ENCODE results near the gene MSANTD2.
A peak's percentile ranks its signal among the peaks of the same experiment; 100 is the strongest.

The MSANTD2 gene

GRCh38 chr11:124835918-124836317 is 35.7 kb upstream of the MSANTD2 start:
- H3K27me3 ChIP-seq (ENCODE audit: low read depth, low read length), result peaks cover 20% of the 10 kb centered on the region
- no peak overlapping the region for H3K27ac ChIP-seq (ENCODE audit: low read length)
- H3K4me1 ChIP-seq (ENCODE audit: low read length), result peaks cover 9% of the 10 kb centered on the region; the same call in 1 of the 2 replicates
- no peaks in the 10 kb centered on the region for H3K9me3 ChIP-seq (ENCODE audit: insufficient read depth, low read length)
- no peaks in the 10 kb centered on the region for H4K20me1 ChIP-seq (ENCODE audit: insufficient read depth, low read length)
- no peak overlapping the region for H3K9ac ChIP-seq (ENCODE audit: low read length)
- no peak for TF ChIP-seq CTCF (IDR thresholded peaks at IDR 0.05; ENCODE audit: low read depth, low read length)
- no peak for TF ChIP-seq EZH2phosphoT487 (IDR thresholded peaks at IDR 0.05; ENCODE audit: low read depth)
- peak overlapping the region; percentile 70; the same call in 1 of the 2 replicates for H3K4me3 ChIP-seq (ENCODE audit: low read length)
- no peaks in the 10 kb centered on the region for H3K36me3 ChIP-seq (replicated peaks; ENCODE audit: low read depth, low read length)
- H3K79me2 ChIP-seq (ENCODE audit: low read length), result no peaks in the 10 kb centered on the region
- H2AFZ ChIP-seq (ENCODE audit: low read depth, low read length), result 0 out of 2 replicates have a peak overlapping the region, but pooled peaks have one; percentile 66
- H3K4me2 ChIP-seq (ENCODE audit: low read length), result peak overlapping the region; percentile 62

- Histone ChIP-seq H3K79me2 (ENCODE audit: low read length) (no peaks in the 10 kb centered on the region), H3K4me3 (ENCODE audit: low read length) (no peak overlapping the region), H3K36me3 (replicated peaks; ENCODE audit: low read depth, low read length) (no peaks in the 10 kb centered on the region), H3K4me1 (ENCODE audit: low read length) (peaks cover 9% of the 10 kb centered on the region; the same call in 1 of the 2 replicates), H3K27ac (ENCODE audit: low read length) (no peak overlapping the region), H4K20me1 (ENCODE audit: insufficient read depth, low read length) (no peaks in the 10 kb centered on the region), H3K27me3 (ENCODE audit: low read depth, low read length) (peaks cover 14% of the 10 kb centered on the region), H2AFZ (ENCODE audit: low read depth, low read length) (no peak overlapping the region), H3K4me2 (ENCODE audit: low read length) (no peak overlapping the region), H3K9ac (ENCODE audit: low read length) (no peak overlapping the region), H3K9me3 (ENCODE audit: insufficient read depth, low read length) (no peaks in the 10 kb centered on the region)
- TF ChIP-seq EZH2phosphoT487 (IDR thresholded peaks at IDR 0.05; ENCODE audit: low read depth), result no peak
- TF ChIP-seq CTCF (IDR thresholded peaks at IDR 0.05; ENCODE audit: low read depth, low read length), result no peak
Measured at GRCh38 chr11:124834526-124835180, 34.4 kb upstream of the MSANTD2 start.

- H4K20me1 ChIP-seq (ENCODE audit: insufficient read depth, low read length), result no peaks in the 10 kb centered on the region
- H3K79me2 ChIP-seq (ENCODE audit: low read length), result no peaks in the 10 kb centered on the region
- H3K4me2 ChIP-seq (ENCODE audit: low read length), result no peak overlapping the region
- H3K36me3 ChIP-seq (replicated peaks; ENCODE audit: low read depth, low read length), result no peaks in the 10 kb centered on the region
- no peak overlapping the region for H3K4me3 ChIP-seq (ENCODE audit: low read length)
- H3K27me3 ChIP-seq (ENCODE audit: low read depth, low read length), result peaks cover 14% of the 10 kb centered on the region
- H2AFZ ChIP-seq (ENCODE audit: low read depth, low read length), result no peak overlapping the region
- H3K9ac ChIP-seq (ENCODE audit: low read length), result no peak overlapping the region
- TF ChIP-seq EZH2phosphoT487 (IDR thresholded peaks at IDR 0.05; ENCODE audit: low read depth), result no peak
- no peak for TF ChIP-seq CTCF (IDR thresholded peaks at IDR 0.05; ENCODE audit: low read depth, low read length)
- peaks cover 9% of the 10 kb centered on the region; the same call in 1 of the 2 replicates for H3K4me1 ChIP-seq (ENCODE audit: low read length)
- H3K27ac ChIP-seq (ENCODE audit: low read length), result no peak overlapping the region
- H3K9me3 ChIP-seq (ENCODE audit: insufficient read depth, low read length), result no peaks in the 10 kb centered on the region
Measured at GRCh38 chr11:124832571-124832970, 32.4 kb upstream of the MSANTD2 start.

- H3K4me2 ChIP-seq (ENCODE audit: low read length), result no peak overlapping the region
- no peaks in the 10 kb centered on the region for H4K20me1 ChIP-seq (ENCODE audit: insufficient read depth, low read length)
- no peak overlapping the region for H3K27ac ChIP-seq (ENCODE audit: low read length)
- H3K79me2 ChIP-seq (ENCODE audit: low read length), result no peaks in the 10 kb centered on the region
- H3K4me1 ChIP-seq (ENCODE audit: low read length), result peaks cover 4% of the 10 kb centered on the region; the same call in 1 of the 2 replicates
- no peaks in the 10 kb centered on the region for H3K9me3 ChIP-seq (ENCODE audit: insufficient read depth, low read length)
- TF ChIP-seq CTCF (IDR thresholded peaks at IDR 0.05; ENCODE audit: low read depth, low read length) (no peak), EZH2phosphoT487 (IDR thresholded peaks at IDR 0.05; ENCODE audit: low read depth) (no peak)
- H3K4me3 ChIP-seq (ENCODE audit: low read length), result no peak overlapping the region
- no peaks in the 10 kb centered on the region for H3K36me3 ChIP-seq (replicated peaks; ENCODE audit: low read depth, low read length)
- H2AFZ ChIP-seq (ENCODE audit: low read depth, low read length), result no peak overlapping the region
- peaks cover 14% of the 10 kb centered on the region for H3K27me3 ChIP-seq (ENCODE audit: low read depth, low read length)
- H3K9ac ChIP-seq (ENCODE audit: low read length), result no peak overlapping the region
Measured at GRCh38 chr11:124831897-124832296, 31.7 kb upstream of the MSANTD2 start.
